Neuronal stem cell (in vitro differentiated cells): ENCODE results near the gene TRNP1.
A peak's percentile ranks its signal among the peaks of the same experiment; 100 is the strongest.

Source experiments
- DNase-seq: peaks from one replicate; pipeline ENCODE4 v3.0.0-alpha.2; 2013; ENCODE audit warnings: low spot score
- H2AFZ ChIP-seq: one replicate; pipeline ENCODE4 v1.6.1; 2013; ENCODE audit warnings: mild to moderate bottlenecking, low read length, inconsistent platforms
- H2AK5ac ChIP-seq: 2 replicates; pipeline ENCODE4 v1.6.1; 2013; ENCODE audit warnings: low read depth, mild to moderate bottlenecking, inconsistent platforms, low read length, moderate library complexity, mixed read lengths
- H2BK120ac ChIP-seq: 2 replicates; pipeline ENCODE4 v1.6.1; 2013; ENCODE audit warnings: low read depth, mild to moderate bottlenecking, inconsistent platforms, low read length, moderate library complexity, mixed read lengths
- H2BK12ac ChIP-seq: one replicate; pipeline ENCODE4 v1.6.1; 2013; ENCODE audit warnings: low read length, inconsistent platforms
- H2BK15ac ChIP-seq: 2 replicates; pipeline ENCODE4 v1.6.1; 2013; ENCODE audit warnings: mild to moderate bottlenecking, low read length, inconsistent platforms, mixed read lengths
- H2BK5ac ChIP-seq: one replicate; pipeline ENCODE4 v1.6.1; 2013; ENCODE audit warnings: inconsistent platforms, mild to moderate bottlenecking, low read length, moderate library complexity
- H3K14ac ChIP-seq: one replicate; pipeline ENCODE4 v1.6.1; 2013; ENCODE audit warnings: low read length, inconsistent platforms
- H3K18ac ChIP-seq: 2 replicates; pipeline ENCODE4 v1.6.1; 2013; ENCODE audit warnings: low read length, inconsistent platforms
- H3K23ac ChIP-seq: 2 replicates; pipeline ENCODE4 v1.6.1; 2013; ENCODE audit warnings: low read depth, mild to moderate bottlenecking, mixed read lengths, low read length, inconsistent platforms; ENCODE audit not compliant: poor library complexity
- H3K27ac ChIP-seq: replicated peaks from 3 replicates; pipeline ENCODE4 v1.5.1; 2013; ENCODE audit warnings: low read length, inconsistent platforms
- H3K27me3 ChIP-seq, 3 experiments: 2 replicates each; pipeline ENCODE4 v1.6.1; 2013; ENCODE audit warnings: low read length in 3 of 3, mild to moderate bottlenecking in 2 of 3, inconsistent platforms in 1 of 3, low read depth in 1 of 3, mixed read lengths in 1 of 3, moderate library complexity in 1 of 3; ENCODE audit not compliant: control insufficient read depth in 3 of 3, insufficient read depth in 3 of 3
- H3K36me3 ChIP-seq, 2 donors: replicated peaks in 1 of 2; 2 replicates each; pipeline ENCODE4 v1.6.1; 2013; ENCODE audit warnings: low read length in 2 of 2; ENCODE audit not compliant: control insufficient read depth in 2 of 2, insufficient read depth in 2 of 2
- H3K4ac ChIP-seq: 2 replicates; pipeline ENCODE4 v1.6.1; 2013; ENCODE audit warnings: inconsistent platforms, mild to moderate bottlenecking, low read length, moderate library complexity
- H3K4me1 ChIP-seq, 2 donors: 1 replicate in 1 of 2; 2 replicates in 1 of 2; pipeline ENCODE4 v1.6.1; 2013; ENCODE audit warnings: low read length in 2 of 2, low read depth in 1 of 2; ENCODE audit not compliant: control insufficient read depth in 2 of 2, insufficient read depth in 1 of 2
- H3K4me2 ChIP-seq: one replicate; pipeline ENCODE4 v1.6.1; 2013; ENCODE audit warnings: mild to moderate bottlenecking, low read length, inconsistent platforms; ENCODE audit not compliant: insufficient read depth, poor library complexity, severe bottlenecking
- H3K4me3 ChIP-seq, 2 donors: 2 replicates each; pipeline ENCODE4 v1.5.1; 2013; ENCODE audit warnings: low read length in 2 of 2, mild to moderate bottlenecking in 2 of 2, inconsistent platforms in 1 of 2, moderate library complexity in 1 of 2
- H3K79me1 ChIP-seq: one replicate; pipeline ENCODE4 v1.6.1; 2013; ENCODE audit warnings: low read depth, mild to moderate bottlenecking, inconsistent platforms, low read length, moderate library complexity
- H3K9ac ChIP-seq: one replicate; pipeline ENCODE4 v1.6.1; 2013; ENCODE audit warnings: mild to moderate bottlenecking, low read depth, low read length, inconsistent platforms; ENCODE audit not compliant: poor library complexity
- H3K9me3 ChIP-seq, 2 donors: replicated peaks in 1 of 2; 2 replicates each; pipeline versions ENCODE3 to v1.6.1; 2013; ENCODE audit warnings: low read length in 2 of 2, mild to moderate bottlenecking in 2 of 2, inconsistent platforms in 1 of 2, low read depth in 1 of 2, mixed read lengths in 1 of 2, moderate library complexity in 1 of 2; ENCODE audit not compliant: control insufficient read depth in 2 of 2, insufficient read depth in 1 of 2
- H4K8ac ChIP-seq: one replicate; pipeline ENCODE4 v1.6.1; 2013; ENCODE audit warnings: low read depth, mild to moderate bottlenecking, inconsistent platforms, low read length, moderate library complexity
- H4K91ac ChIP-seq: one replicate; pipeline ENCODE4 v1.6.1; 2013; ENCODE audit warnings: low read length, low read depth, mild to moderate bottlenecking, inconsistent platforms; ENCODE audit not compliant: poor library complexity
- WGBS, 2 donors: extraction: QIAGEN DNeasy Blood & Tissue Kit; methylation state at CpG; one replicate each; pipeline ENCODE4 v1.1.7; 2013; ENCODE audit warnings: missing lambda C conversion rate in 2 of 2, mixed read lengths in 1 of 2; ENCODE audit not compliant: insufficient read length in 2 of 2, insufficient replicate concordance in 1 of 2; ENCODE audit errors: extremely low coverage in 2 of 2; 5-methylcytosine and 5-hydroxymethylcytosine counted together

Gene TRNP1

DNA sequence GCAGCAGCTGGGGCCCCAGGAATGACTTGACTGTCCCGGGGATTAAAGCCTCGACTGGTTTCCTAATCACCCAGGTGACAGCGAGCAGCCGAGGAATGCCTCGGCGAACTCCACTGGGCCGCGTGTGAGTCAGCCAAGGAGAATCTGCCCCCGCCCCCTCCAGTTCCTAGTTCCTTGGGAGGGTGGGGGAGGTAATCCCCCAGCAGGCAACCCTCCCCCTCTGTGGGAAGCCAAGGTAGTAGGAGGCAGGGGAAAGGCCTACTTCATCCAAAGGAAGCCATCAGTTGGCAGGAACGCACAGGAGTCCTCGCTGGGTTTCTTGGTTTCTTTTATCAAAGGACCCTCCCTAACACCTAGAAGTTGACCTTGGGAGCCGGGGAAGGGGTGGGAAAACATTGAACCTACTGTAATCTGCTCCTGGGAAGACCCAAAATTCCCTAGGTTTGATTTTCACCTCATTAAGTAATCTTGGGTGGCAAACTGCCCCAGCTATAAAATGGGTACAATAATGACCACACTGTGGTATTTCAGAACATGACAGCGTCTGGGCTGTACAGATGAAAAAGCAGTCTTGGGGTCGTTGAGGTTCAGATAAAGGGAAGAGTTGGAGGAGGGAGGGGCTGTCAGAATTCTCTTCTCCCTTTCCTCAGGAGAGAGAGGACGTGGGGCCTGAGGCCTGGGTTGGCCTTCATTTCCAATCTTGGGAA lies 17.7 kb downstream of the TRNP1 start:
- Histone ChIP-seq H3K23ac (no peak overlapping the region), H2BK5ac (no peak overlapping the region), H3K4me1 (peaks cover 23 to 29% of the 10 kb centered on the region in 2 donors), H2BK120ac (no peak overlapping the region), H3K27me3 (peaks cover 0 to 6% (median 0%) of the 10 kb centered on the region in 3 experiments), H2AFZ (no peak overlapping the region), H3K36me3 (peaks cover 4 to 9% of the 10 kb centered on the region in 2 donors), H4K8ac (no peak overlapping the region), H3K9me3 (no peaks in the 10 kb centered on the region), H3K14ac (no peak overlapping the region), H3K4me2 (peak overlapping the region; percentile 42), H3K79me1 (no peaks in the 10 kb centered on the region), H2BK15ac (no peak overlapping the region), H3K9ac (no peak overlapping the region), H4K91ac (no peak overlapping the region), H2BK12ac (no peak overlapping the region), H3K27ac (peak overlapping the region; percentile 10), H3K18ac (peak overlapping the region; percentile 78), H2AK5ac (peak overlapping the region; percentile 4), H3K4me3 (peak overlapping the region; percentile 61 to 89), H3K4ac (no peak overlapping the region)
- WGBS, 2 donors: no CpG with 5 or more reads among the region's 15 CpGs
- DNase-seq: peak; percentile 69

DNA sequence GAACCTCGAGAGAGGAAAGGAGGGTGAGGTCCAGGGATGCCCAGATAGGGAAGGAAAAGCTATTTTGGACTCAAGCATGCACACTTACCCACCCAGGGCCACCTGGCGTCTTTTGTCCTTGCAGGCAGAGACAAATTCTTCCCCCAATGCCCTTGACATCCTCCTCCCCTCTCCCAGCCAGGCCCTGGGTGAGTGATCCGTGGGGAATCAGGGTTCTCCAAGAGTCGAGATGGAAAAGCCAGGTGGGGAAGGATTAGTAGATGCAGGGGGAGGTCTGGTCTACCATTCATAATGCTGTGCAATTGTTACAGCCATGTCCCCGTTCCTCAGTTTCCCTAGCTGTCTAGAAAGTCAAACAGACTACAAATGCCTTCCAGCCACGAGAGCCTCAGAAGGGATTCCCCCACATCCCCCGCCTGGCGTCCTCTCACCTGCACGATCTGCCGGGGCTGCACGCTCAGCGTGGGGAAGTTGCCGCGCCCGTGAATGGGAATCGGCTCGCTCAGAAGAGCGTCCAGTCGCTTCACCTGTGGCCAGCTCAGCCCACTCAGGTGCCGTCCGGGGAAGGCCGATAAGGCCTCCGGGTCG lies 18.6 kb downstream of the TRNP1 start:
- peak overlapping the region; percentile 61 to 89 for H3K4me3 ChIP-seq
- no CpG with 5 or more reads among the region's 24 CpGs for WGBS, 2 donors
- no peaks in the 10 kb centered on the region for H3K9me3 ChIP-seq
- peaks cover 0 to 3% of the 10 kb centered on the region in 2 donors for H3K36me3 ChIP-seq
- H3K14ac ChIP-seq: peak overlapping the region; percentile 42
- H2BK5ac ChIP-seq: peak overlapping the region; percentile 79
- peak overlapping the region; percentile 97 for H3K23ac ChIP-seq
- no peak overlapping the region for H4K91ac ChIP-seq
- no peak overlapping the region for H2BK12ac ChIP-seq
- H2AK5ac ChIP-seq: peak overlapping the region; percentile 1
- H3K4me2 ChIP-seq: peak overlapping the region; percentile 77
- peaks cover 0 to 6% (median 0%) of the 10 kb centered on the region in 3 experiments for H3K27me3 ChIP-seq
- H3K27ac ChIP-seq: no peak overlapping the region
- peak overlapping the region; percentile 96 for H3K18ac ChIP-seq
- peak overlapping the region; percentile 64 for H3K9ac ChIP-seq
- H2AFZ ChIP-seq: peak overlapping the region; percentile 89
- no peak for DNase-seq
- H3K4ac ChIP-seq: peak overlapping the region; percentile 26
- H2BK15ac ChIP-seq: peak overlapping the region; percentile 45
- no peak overlapping the region for H4K8ac ChIP-seq
- H2BK120ac ChIP-seq: peak overlapping the region; percentile 10
- no peaks in the 10 kb centered on the region for H3K79me1 ChIP-seq
- H3K4me1 ChIP-seq: peaks cover 23 to 29% of the 10 kb centered on the region in 2 donors

GRCh38 chr1:27015260-27015659 lies 21.8 kb downstream of the TRNP1 start:
- no peak overlapping the region for H3K4me2 ChIP-seq
- H2AK5ac ChIP-seq: no peak overlapping the region
- no peak overlapping the region for H4K91ac ChIP-seq
- peak overlapping the region; percentile 17 for H3K4ac ChIP-seq
- no peak for DNase-seq
- peaks cover 0 to 6% (median 0%) of the 10 kb centered on the region in 3 experiments for H3K27me3 ChIP-seq
- no peak overlapping the region for H3K18ac ChIP-seq
- H3K4me1 ChIP-seq: peaks cover 18 to 19% of the 10 kb centered on the region in 2 donors
- no peak overlapping the region for H2BK120ac ChIP-seq
- no peak overlapping the region for H3K9ac ChIP-seq
- no peak overlapping the region for H3K27ac ChIP-seq
- H3K9me3 ChIP-seq: no peaks in the 10 kb centered on the region
- no peak overlapping the region for H4K8ac ChIP-seq
- no peak overlapping the region for H3K14ac ChIP-seq
- H2BK15ac ChIP-seq: peak overlapping the region; percentile 91
- H3K23ac ChIP-seq: peak overlapping the region; percentile 44
- H2BK5ac ChIP-seq: no peak overlapping the region
- peak overlapping the region; percentile 88 for H2BK12ac ChIP-seq
- H3K79me1 ChIP-seq: no peaks in the 10 kb centered on the region
- H3K4me3 ChIP-seq: no peak overlapping the region
- H2AFZ ChIP-seq: no peak overlapping the region
- WGBS, 2 donors: no CpG with 5 or more reads among the region's 3 CpGs
- no peaks in the 10 kb centered on the region for H3K36me3 ChIP-seq

- H3K79me1 ChIP-seq: no peaks in the 10 kb centered on the region
- H3K36me3 ChIP-seq: no peaks in the 10 kb centered on the region
- no peak overlapping the region for H4K8ac ChIP-seq
- H3K23ac ChIP-seq: no peak overlapping the region
- WGBS, 2 donors: no CpG with 5 or more reads among the region's 1 CpG
- H3K27ac ChIP-seq: no peak overlapping the region
- H3K18ac ChIP-seq: no peak overlapping the region
- no peak overlapping the region for H2BK15ac ChIP-seq
- peaks cover 0 to 6% (median 0%) of the 10 kb centered on the region in 3 experiments for H3K27me3 ChIP-seq
- H4K91ac ChIP-seq: no peak overlapping the region
- no peak for DNase-seq
- H3K14ac ChIP-seq: no peak overlapping the region
- H3K9me3 ChIP-seq: no peaks in the 10 kb centered on the region
- no peak overlapping the region for H3K4me3 ChIP-seq
- H2BK120ac ChIP-seq: no peak overlapping the region
- no peak overlapping the region for H2BK12ac ChIP-seq
- H2BK5ac ChIP-seq: no peak overlapping the region
- H3K9ac ChIP-seq: no peak overlapping the region
- H3K4ac ChIP-seq: no peak overlapping the region
- no peak overlapping the region for H3K4me2 ChIP-seq
- no peak overlapping the region for H2AK5ac ChIP-seq
- H3K4me1 ChIP-seq: peaks cover 14% of the 10 kb centered on the region in 2 donors
- H2AFZ ChIP-seq: no peak overlapping the region
Measured at GRCh38 chr1:27016376-27016775, 22.9 kb downstream of the TRNP1 start.
